ENCODE data around the gene SRP14. TPM values are rescaled to one million over a fixed set of nuclear protein-coding genes. Genes with fewer than 3 reads are reported as not detected.
"Not testable (repeated sequence)": the region's sequence is repeated elsewhere in the genome, so short reads cannot be mapped to it uniquely, and the experiment has no call there.

Gene SRP14
- total RNA-seq, 4 donors from 2014 or later: 327 to 576 (median 408) TPM

GRCh38 chr15:40079456-40079855 lies 40.5 kb upstream of the SRP14 start:
- no peaks in the 10 kb centered on the region for H3K36me3 ChIP-seq
- H3K4me3 ChIP-seq (replicated peaks in 1 of 3): no peak overlapping the region
- peaks cover 67 to 72% of the 10 kb centered on the region in 2 donors for H3K4me1 ChIP-seq
- peak overlapping the region; percentile 4 to 92 (median 89) for H3K27ac ChIP-seq
- no peaks in the 10 kb centered on the region for H3K27me3 ChIP-seq
- 94 to 95% methylated on average over 6 of the region's 6 CpGs for WGBS, 2 donors
- no peaks in the 10 kb centered on the region for H3K9me3 ChIP-seq
- intact Hi-C loops (cut with DNase I): no loop called here
- no peak for DNase-seq
- TF ChIP-seq CTCF (IDR thresholded peaks at IDR 0.05) (no peak), POLR2A (IDR thresholded peaks at IDR 0.05) (no peak)

- intact Hi-C loops (cut with DNase I): no loop called here
- no peaks in the 10 kb centered on the region for H3K27me3 ChIP-seq
- H3K36me3 ChIP-seq: no peaks in the 10 kb centered on the region
- no peak for TF ChIP-seq CTCF (IDR thresholded peaks at IDR 0.05)
- TF ChIP-seq POLR2A (IDR thresholded peaks at IDR 0.05): no peak
- peak overlapping the region; percentile 75 to 94 (median 85) for H3K27ac ChIP-seq
- peaks cover 33 to 36% of the 10 kb centered on the region in 2 donors for H3K4me1 ChIP-seq
- WGBS, 2 donors: 52 to 56% methylated on average over 17 to 18 of the region's 18 CpGs
- no peak overlapping the region for H3K4me3 ChIP-seq (replicated peaks in 1 of 3)
- peak; percentile 40 to 41 for DNase-seq
- no peaks in the 10 kb centered on the region for H3K9me3 ChIP-seq
Measured at GRCh38 chr15:40075298-40076044, 36.5 kb upstream of the SRP14 start.

GRCh38 chr15:40074656-40075055 lies 35.7 kb upstream of the SRP14 start:
- intact Hi-C loops (cut with DNase I); H3K9me3 ChIP-seq; DNase-seq; H3K27me3 ChIP-seq; H3K36me3 ChIP-seq; H3K4me3 ChIP-seq (replicated peaks in 1 of 3): not testable (repeated sequence)
- Histone ChIP-seq H3K4me1 (peaks cover 37% of the 10 kb centered on the region in 2 donors), H3K27ac (peak overlapping the region; percentile 75 to 94 (median 85))
- 92 to 98% methylated on average over 19 to 24 of the region's 27 CpGs for WGBS, 2 donors

- WGBS, 2 donors: 92 to 93% methylated on average over 34 of the region's 34 CpGs
- H3K4me3 ChIP-seq (replicated peaks in 1 of 3); H3K27ac ChIP-seq; H3K27me3 ChIP-seq; H3K9me3 ChIP-seq; H3K36me3 ChIP-seq; intact Hi-C loops (cut with DNase I); DNase-seq: not testable (repeated sequence)
- peaks cover 40 to 44% of the 10 kb centered on the region in 2 donors for H3K4me1 ChIP-seq
Measured at GRCh38 chr15:40073716-40074490, 34.9 kb upstream of the SRP14 start.

GRCh38 chr15:40072216-40072990 lies 33.4 kb upstream of the SRP14 start:
- no peak for TF ChIP-seq POLR2A (IDR thresholded peaks at IDR 0.05)
- TF ChIP-seq CTCF (IDR thresholded peaks at IDR 0.05): no peak
- H3K4me3 ChIP-seq (replicated peaks in 1 of 3): no peak overlapping the region
- WGBS, 2 donors: 86 to 88% methylated on average over 34 of the region's 34 CpGs
- peaks cover 50 to 53% of the 10 kb centered on the region in 2 donors for H3K4me1 ChIP-seq
- no peaks in the 10 kb centered on the region for H3K9me3 ChIP-seq
- DNase-seq: no peak
- no peaks in the 10 kb centered on the region for H3K27me3 ChIP-seq
- peak overlapping the region in 2 of 3 donors; percentile 18 to 26 for H3K27ac ChIP-seq
- intact Hi-C loops (cut with DNase I): no loop called here
- no peaks in the 10 kb centered on the region for H3K36me3 ChIP-seq
